Endodermal cell (in vitro differentiated cells): ENCODE data around the gene MTA2. TPM values are rescaled to one million over a fixed set of nuclear protein-coding genes. Genes with fewer than 3 reads are reported as not detected.

ENCODE experiments used
- DNase-seq: peaks from one replicate; pipeline ENCODE4 v3.0.0-alpha.2; 2017
- H3K27ac ChIP-seq: 2 replicates; pipeline ENCODE4 v1.5.1; 2013; ENCODE audit warnings: mild to moderate bottlenecking, low read depth, low read length, moderate library complexity
- H3K27me3 ChIP-seq: 2 replicates; pipeline ENCODE4 v1.6.1; 2013; ENCODE audit warnings: mild to moderate bottlenecking, low read length, moderate library complexity; ENCODE audit not compliant: insufficient read depth, control insufficient read depth, poor library complexity, severe bottlenecking
- H3K36me3 ChIP-seq: 2 replicates; pipeline ENCODE4 v1.7.0; 2013; ENCODE audit warnings: mild to moderate bottlenecking, low read length, moderate library complexity; ENCODE audit not compliant: control insufficient read depth, insufficient read depth
- H3K4me1 ChIP-seq: one replicate; pipeline ENCODE4 v1.7.0; 2013; ENCODE audit warnings: low read length; ENCODE audit not compliant: control insufficient read depth, insufficient read depth
- H3K4me3 ChIP-seq: 2 replicates; pipeline ENCODE4 v1.5.1; 2013; ENCODE audit warnings: mild to moderate bottlenecking, low read length, moderate library complexity
- H3K9ac ChIP-seq: 2 replicates; pipeline ENCODE4 v1.6.1; 2013; ENCODE audit warnings: mild to moderate bottlenecking, low read length, moderate library complexity; ENCODE audit not compliant: poor library complexity, severe bottlenecking; ENCODE audit errors: extremely low read depth
- H3K9me3 ChIP-seq: 2 replicates; pipeline ENCODE4 v1.6.1; 2013; ENCODE audit warnings: mild to moderate bottlenecking, low read length, moderate library complexity; ENCODE audit not compliant: control insufficient read depth
- H3K27ac Mint-ChIP-seq: 2 replicates; pipeline ENCODE4 v1.8.0; 2020; ENCODE audit warnings: mixed read lengths
- H3K27me3 Mint-ChIP-seq: 2 replicates; pipeline ENCODE4 v1.8.0; 2021; ENCODE audit warnings: mild to moderate bottlenecking, mixed read lengths; ENCODE audit not compliant: insufficient read depth
- H3K36me3 Mint-ChIP-seq: 2 replicates; pipeline ENCODE4 v1.8.0; 2020; ENCODE audit warnings: low read depth, mixed read lengths
- H3K4me1 Mint-ChIP-seq: 2 replicates; pipeline ENCODE4 v1.8.0; 2020; ENCODE audit warnings: mixed read lengths
- H3K4me3 Mint-ChIP-seq: 2 replicates; pipeline ENCODE4 v1.8.0; 2020; ENCODE audit warnings: mild to moderate bottlenecking, moderate library complexity, mixed read lengths
- H3K9me3 Mint-ChIP-seq: 2 replicates; pipeline ENCODE4 v1.8.0; 2020; ENCODE audit warnings: mild to moderate bottlenecking, mixed read lengths
- WGBS, 2 experiments: methylation state at CpG; one replicate each; pipeline versions ENCODE4 v1.1.5 to v1.1.7; 2013; ENCODE audit warnings: missing lambda C conversion rate in 2 of 2, mixed read lengths in 1 of 2; ENCODE audit not compliant: insufficient coverage in 1 of 2, insufficient read length in 1 of 2; 5-methylcytosine and 5-hydroxymethylcytosine counted together
- total RNA-seq, 2 donors: library from RNA; stranded (reverse); fragmentation: NEBNext Ultra II Directional in 1 of 2; extraction: Animal tissue kit (Norgen Biotek cat#: 25700) in 1 of 2; gene quantifications; 2 replicates in 1 of 2; 3 replicates in 1 of 2; pipeline ENCODE4 v1.2.1, GENCODE V29; 2021
- TF ChIP-seq, protein P1 (sequence below): fragments of 200-600 bp; sonication (generic); conservative IDR thresholded peaks from 2 replicates; pipeline ENCODE4 v1.5.0; 2021; ENCODE audit warnings: antibody characterized with exemption, mild to moderate bottlenecking

MTA2 gene
- total RNA-seq, 2 donors from 2014 or later: 131 to 155 TPM

DNA sequence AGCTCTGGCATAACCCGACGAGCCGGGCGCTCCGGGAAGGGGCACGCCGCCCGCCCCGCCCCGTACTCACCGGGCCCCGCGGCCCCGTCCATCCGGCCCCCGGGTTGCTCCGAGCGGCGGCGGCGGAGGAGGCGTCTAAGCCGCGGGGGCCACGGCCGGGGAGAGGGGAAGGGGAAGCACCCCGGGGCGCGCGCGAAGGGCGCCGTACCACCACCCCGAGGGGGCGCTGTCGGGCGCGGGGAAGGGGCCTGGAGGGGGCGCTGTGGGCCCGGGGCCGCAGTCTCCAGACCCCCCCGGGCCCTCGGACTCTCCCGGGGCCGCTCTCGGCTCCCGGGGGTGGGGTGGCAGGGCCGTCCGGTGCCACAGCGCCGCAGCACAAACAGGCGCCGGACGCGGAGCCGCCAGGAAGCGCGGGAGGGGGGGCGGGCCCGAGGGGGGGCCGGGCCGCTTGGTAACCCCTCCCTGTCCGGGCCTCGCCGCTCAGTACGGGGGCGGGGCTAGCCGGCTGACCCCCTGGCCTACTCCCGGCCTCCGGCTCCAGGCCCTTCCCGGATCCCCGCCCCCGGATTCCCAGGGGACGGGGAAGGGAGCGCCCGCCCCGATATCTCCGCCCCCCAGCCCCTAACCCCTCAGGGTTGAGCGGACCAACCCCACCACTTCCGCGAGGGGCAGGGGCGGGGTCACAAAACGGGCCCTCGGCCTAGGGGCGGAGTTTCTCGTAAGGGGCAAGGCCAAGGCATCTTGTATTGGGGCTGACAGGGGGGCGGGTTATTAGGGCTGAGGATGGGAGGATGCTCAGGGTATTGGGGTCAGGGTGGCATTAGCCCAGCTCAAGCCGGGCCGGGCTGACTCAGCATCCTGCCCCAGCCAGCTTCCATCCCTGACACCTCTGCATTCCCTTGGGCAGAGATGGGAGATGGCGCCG is 11.0 kb upstream of the MTA2 start, which contains the start of the genes EML3 and ROM1:
Gene EML3 (minus strand): TSS at position 410 of the 925 bp plus-strand sequence. CDS start 318 bp downstream, at position 92.
Gene ROM1 (plus strand): TSS at position 892 of the 925 bp plus-strand sequence. CDS start 25 bp downstream, at position 917.
- Mint-ChIP-seq H3K27me3 (no peaks in the 10 kb centered on the region), H3K27ac (peak within 1 kb of the TSS; percentile 91), H3K9me3 (no peaks in the 10 kb centered on the region), H3K36me3 (peaks cover 9% of the 10 kb centered on the region), H3K4me1 (peaks cover 24% of the 10 kb centered on the region), H3K4me3 (peak within 1 kb of the TSS; percentile 74)
- no peak within 1 kb of the TSS for H3K27ac ChIP-seq
- H3K36me3 ChIP-seq: no peaks in the 10 kb centered on the region
- H3K9ac ChIP-seq: peak within 1 kb of the TSS; percentile 67
- peak within 1 kb of the TSS; percentile 89 for H3K4me3 ChIP-seq
- WGBS, 2 experiments: 2 to 12% methylated on average over 21 to 90 of the region's 91 CpGs
- H3K4me1 ChIP-seq: peaks cover 7% of the 10 kb centered on the region
- H3K9me3 ChIP-seq: no peaks in the 10 kb centered on the region
- H3K27me3 ChIP-seq: no peaks in the 10 kb centered on the region
- TF ChIP-seq, protein P1, sequence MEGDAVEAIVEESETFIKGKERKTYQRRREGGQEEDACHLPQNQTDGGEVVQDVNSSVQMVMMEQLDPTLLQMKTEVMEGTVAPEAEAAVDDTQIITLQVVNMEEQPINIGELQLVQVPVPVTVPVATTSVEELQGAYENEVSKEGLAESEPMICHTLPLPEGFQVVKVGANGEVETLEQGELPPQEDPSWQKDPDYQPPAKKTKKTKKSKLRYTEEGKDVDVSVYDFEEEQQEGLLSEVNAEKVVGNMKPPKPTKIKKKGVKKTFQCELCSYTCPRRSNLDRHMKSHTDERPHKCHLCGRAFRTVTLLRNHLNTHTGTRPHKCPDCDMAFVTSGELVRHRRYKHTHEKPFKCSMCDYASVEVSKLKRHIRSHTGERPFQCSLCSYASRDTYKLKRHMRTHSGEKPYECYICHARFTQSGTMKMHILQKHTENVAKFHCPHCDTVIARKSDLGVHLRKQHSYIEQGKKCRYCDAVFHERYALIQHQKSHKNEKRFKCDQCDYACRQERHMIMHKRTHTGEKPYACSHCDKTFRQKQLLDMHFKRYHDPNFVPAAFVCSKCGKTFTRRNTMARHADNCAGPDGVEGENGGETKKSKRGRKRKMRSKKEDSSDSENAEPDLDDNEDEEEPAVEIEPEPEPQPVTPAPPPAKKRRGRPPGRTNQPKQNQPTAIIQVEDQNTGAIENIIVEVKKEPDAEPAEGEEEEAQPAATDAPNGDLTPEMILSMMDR: peak; percentile 100
- peak; percentile 98 for DNase-seq

DNA sequence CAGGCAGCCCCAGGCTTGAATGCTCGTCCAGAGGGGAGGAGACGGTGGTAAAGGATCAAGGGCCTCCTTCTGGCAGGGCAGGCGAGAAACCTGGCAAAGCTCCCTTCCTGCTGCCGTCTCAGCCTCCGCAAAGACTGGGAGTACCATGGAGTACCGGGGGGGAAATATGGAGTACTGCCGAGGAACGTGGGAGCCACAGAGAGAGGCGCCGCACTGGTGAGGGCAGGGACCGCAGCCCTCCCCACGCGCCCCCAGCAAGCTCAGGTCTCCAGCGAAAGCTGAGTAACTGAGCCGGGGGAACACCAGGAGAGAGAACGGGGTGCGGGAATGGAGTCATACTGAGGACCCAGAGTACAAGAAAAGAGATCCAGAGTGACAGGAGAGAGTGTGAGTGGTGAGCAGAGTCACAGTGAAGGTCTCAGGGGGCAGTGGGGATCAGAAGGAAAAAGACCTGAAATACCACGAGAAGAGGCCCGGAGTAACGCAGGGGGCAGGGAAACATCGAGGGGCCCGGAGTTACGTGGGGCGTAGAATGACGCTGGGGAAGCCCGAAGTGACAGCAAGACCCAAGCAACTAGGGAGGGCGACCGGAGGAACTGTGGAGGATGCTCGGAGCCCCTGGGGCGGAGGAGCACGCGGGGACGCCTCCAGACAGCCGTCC is 10.2 kb upstream of the MTA2 start:
- Histone ChIP-seq H3K4me1 (peaks cover 7% of the 10 kb centered on the region), H3K9ac (peak overlapping the region; percentile 67), H3K9me3 (no peaks in the 10 kb centered on the region), H3K4me3 (peak overlapping the region; percentile 89), H3K27me3 (no peaks in the 10 kb centered on the region), H3K27ac (no peak overlapping the region), H3K36me3 (no peaks in the 10 kb centered on the region)
- peaks cover 32% of the 10 kb centered on the region for H3K4me1 Mint-ChIP-seq
- 8 to 13% methylated on average over 19 to 34 of the region's 34 CpGs for WGBS, 2 experiments
- peak overlapping the region; percentile 56 for H3K27ac Mint-ChIP-seq
- no peaks in the 10 kb centered on the region for H3K9me3 Mint-ChIP-seq
- H3K27me3 Mint-ChIP-seq: no peaks in the 10 kb centered on the region
- H3K4me3 Mint-ChIP-seq: peak overlapping the region; percentile 74
- peaks cover 9% of the 10 kb centered on the region for H3K36me3 Mint-ChIP-seq
- TF ChIP-seq, protein P1: no peak
- peak; percentile 78 for DNase-seq

DNA sequence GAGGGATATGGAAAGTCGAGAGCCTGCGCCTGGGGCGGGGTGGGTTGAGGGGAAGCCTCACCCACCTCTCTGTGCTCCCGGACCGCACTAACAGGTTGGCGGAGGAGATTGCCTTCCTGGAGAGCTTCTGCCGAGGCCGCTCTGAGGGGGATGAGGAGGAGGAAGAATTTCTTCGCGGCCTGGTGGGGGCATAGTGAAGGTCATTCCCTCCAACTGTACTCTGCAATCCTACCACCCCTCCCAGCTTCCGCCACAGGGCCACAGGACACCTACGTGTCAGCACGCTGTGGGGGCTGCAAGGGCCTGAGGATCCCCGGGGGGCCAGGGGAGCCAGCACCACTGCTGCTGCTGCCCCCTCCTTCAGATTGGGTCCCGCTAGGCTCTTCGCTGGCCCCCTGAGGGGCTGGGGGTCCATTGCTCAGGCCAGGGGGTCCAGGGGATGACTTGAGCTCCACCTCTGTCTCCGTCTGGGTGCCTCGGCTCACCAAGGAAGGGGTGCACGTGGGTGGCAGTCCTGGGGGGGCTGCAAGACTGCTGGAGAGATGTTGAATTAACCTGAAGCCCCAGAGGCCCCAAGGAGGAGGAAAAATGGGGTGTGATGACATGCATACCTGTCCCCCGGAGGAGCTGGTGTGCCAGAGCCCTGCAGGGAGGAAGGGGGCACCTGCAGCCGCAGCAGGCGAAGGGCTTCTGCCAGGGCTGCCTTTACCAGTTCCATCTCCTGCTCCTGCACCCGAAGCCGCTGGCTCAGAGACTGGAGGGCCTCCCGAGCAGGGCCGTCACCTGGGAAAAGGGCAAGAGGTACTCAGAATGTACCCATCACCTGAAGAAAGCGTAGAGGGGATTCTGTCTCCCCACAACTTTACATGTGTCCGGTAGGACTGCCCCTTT is 9.4 kb upstream of the MTA2 start:
- Mint-ChIP-seq H3K27me3 (no peaks in the 10 kb centered on the region), H3K36me3 (peaks cover 9% of the 10 kb centered on the region), H3K27ac (no peak overlapping the region), H3K4me1 (peaks cover 36% of the 10 kb centered on the region), H3K9me3 (no peaks in the 10 kb centered on the region), H3K4me3 (peak overlapping the region; percentile 74)
- TF ChIP-seq, protein P1: no peak
- peaks cover 7% of the 10 kb centered on the region for H3K4me1 ChIP-seq
- no peaks in the 10 kb centered on the region for H3K9me3 ChIP-seq
- H3K27me3 ChIP-seq: no peaks in the 10 kb centered on the region
- peak overlapping the region; percentile 89 for H3K4me3 ChIP-seq
- H3K36me3 ChIP-seq: no peaks in the 10 kb centered on the region
- 83 to 87% methylated on average over 6 to 26 of the region's 28 CpGs for WGBS, 2 experiments
- no peak for DNase-seq
- H3K9ac ChIP-seq: peak overlapping the region; percentile 67
- no peak overlapping the region for H3K27ac ChIP-seq
